SK-N-SH (cell line): Measurements from ENCODE around the gene PTPA.

Experiments
- CTCF ChIP-seq: fragments of 200-600 bp; sonication (generic); IDR thresholded peaks from 2 replicates; pipeline ENCODE4 v1.6.1; 2017; ENCODE audit warnings: antibody characterized with exemption, mild to moderate bottlenecking, moderate library complexity
- EP300 ChIP-seq, 2 experiments: IDR thresholded peaks; 2 replicates each; pipeline versions ENCODE4 v1.4.0 to v1.6.1; 2012; ENCODE audit warnings: borderline replicate concordance in 1 of 2, low read depth in 1 of 2, low read length in 1 of 2
- EZH2phosphoT487 ChIP-seq: fragments of 200-600 bp; sonication (generic); IDR thresholded peaks from 2 replicates; pipeline ENCODE4 v1.6.1; 2017; ENCODE audit warnings: low read depth, mixed run types, mild to moderate bottlenecking, antibody characterized with exemption, moderate library complexity, borderline replicate concordance
- JUND ChIP-seq: IDR thresholded peaks from 2 replicates; pipeline ENCODE4 v1.4.0; 2012
- NRF1 ChIP-seq: IDR thresholded peaks from 2 replicates; pipeline ENCODE4 v1.6.1; 2012; ENCODE audit warnings: low read depth, mild to moderate bottlenecking, low read length
- RAD21 ChIP-seq: IDR thresholded peaks from 2 replicates; pipeline ENCODE4 v1.6.1; 2012; ENCODE audit warnings: mild to moderate bottlenecking, low read length
- SIN3A ChIP-seq: IDR thresholded peaks from 2 replicates; pipeline ENCODE4 v1.6.1; 2012; ENCODE audit warnings: low read depth, mild to moderate bottlenecking, low read length, moderate library complexity, borderline replicate concordance
- USF2 ChIP-seq: fragments of 150-350 bp; IDR thresholded peaks from 2 replicates; pipeline ENCODE4 v1.6.1; 2017; ENCODE audit warnings: antibody characterized with exemption, low read length, low read depth, borderline replicate concordance
- YY1 ChIP-seq: IDR thresholded peaks from 2 replicates; pipeline ENCODE4 v1.4.0; 2012; ENCODE audit warnings: low read depth, mild to moderate bottlenecking

GRCh38 chr9:129149442-129149841 is 38.2 kb downstream of the PTPA start:
- TF ChIP-seq CTCF (no peak), EP300 (IDR thresholded peaks at IDR 0.05; ENCODE audit: borderline replicate concordance in 1 of 2, low read depth in 1 of 2, low read length in 1 of 2) (no peak), YY1 (no peak), RAD21 (no peak), USF2 (no peak), NRF1 (no peak), SIN3A (no peak), JUND (no peak), EZH2phosphoT487 (no peak)
